K562 (cell line): Measurements from ENCODE around the gene ERBB4. TPM values are rescaled to one million over a fixed set of nuclear protein-coding genes. Genes with fewer than 3 reads are reported as not detected.

Experiments
- ATAC-seq: fragments of 200-7000 bp; cut with Tn5 transposase; 3 replicates; pipeline ENCODE4 v1.9.1; 2020; ENCODE audit warnings: moderate library complexity
- BruUV-seq: library from RNA; stranded (reverse); fragments of 400-500 nt; replicated peaks from 2 replicates; lab custom pipeline; 2021; lab: Mats Ljungman, UMichigan
- CTCF ChIA-PET: fragments of 300-600 bp; formaldehyde crosslinking; extraction: SDS; loops from one replicate; lab custom pipeline; 2021; ENCODE audit warnings: low intra/inter-chr PET ratio; lab: Yijun Ruan, JAX
- POLR2A ChIA-PET: fragments of 300-600, 350-650 bp; sonication (Branson Sonifier 250); formaldehyde crosslinking; extraction: SDS; loops from one replicate; lab custom pipeline; 2021; ENCODE audit warnings: antibody characterized with exemption, inconsistent platforms; lab: Yijun Ruan, JAX
- DNase-seq, 4 experiments: peaks; one replicate each; pipeline versions ENCODE4 v3.0.0 to v3.0.0-alpha.2; 2011 to 2018; ENCODE audit warnings: low spot score in 3 of 4, mixed read lengths in 3 of 4; ENCODE audit errors: extremely low read depth in 1 of 4
- FAIRE-seq: peaks from 2 replicates; lab custom pipeline; 2011; peaks lifted over from hg19 to GRCh38; lab: Jason Lieb, UNC
- H2AFZ ChIP-seq: 2 replicates; pipeline ENCODE4 v1.6.0; 2011; ENCODE audit warnings: low read depth, low read length, control low read depth, inconsistent platforms
- H3K27ac ChIP-seq: fragments of 200-600 bp; 3 replicates; pipeline ENCODE4 v1.8.0; 2011; ENCODE audit warnings: low read depth, mild to moderate bottlenecking, control low read depth, inconsistent platforms, low read length, moderate library complexity, mixed read lengths; ENCODE audit errors: extremely low read depth
- H3K27me3 ChIP-seq, 2 experiments: fragments of 300-600 bp in 1 of 2; 2 replicates in 1 of 2; 3 replicates in 1 of 2; pipeline versions ENCODE4 v1.6.0 to v1.8.0; 2011; ENCODE audit warnings: inconsistent platforms in 2 of 2, low read length in 2 of 2, mild to moderate bottlenecking in 1 of 2, mixed read lengths in 1 of 2, moderate library complexity in 1 of 2; ENCODE audit not compliant: control insufficient read depth in 2 of 2, insufficient read depth in 2 of 2
- H3K36me3 ChIP-seq: fragments of 300-600 bp; 3 replicates; pipeline ENCODE4 v1.8.0; 2011; ENCODE audit warnings: mild to moderate bottlenecking, low read length, inconsistent platforms; ENCODE audit not compliant: control insufficient read depth, insufficient read depth
- H3K4me1 ChIP-seq, 2 experiments: fragments of 200-600 bp in 1 of 2; replicated peaks in 1 of 2; 2 replicates in 1 of 2; 3 replicates in 1 of 2; pipeline versions ENCODE4 v1.5.1 to v1.8.0; 2011; ENCODE audit warnings: inconsistent platforms in 2 of 2, low read length in 2 of 2, mild to moderate bottlenecking in 1 of 2, mixed read lengths in 1 of 2, moderate library complexity in 1 of 2; ENCODE audit not compliant: control insufficient read depth in 2 of 2, insufficient read depth in 2 of 2
- H3K4me2 ChIP-seq: 2 replicates; pipeline ENCODE4 v1.6.1; 2011; ENCODE audit warnings: low read length, control low read depth, inconsistent platforms, mixed read lengths; ENCODE audit not compliant: insufficient read depth
- H3K4me3 ChIP-seq: fragments of 200-600 bp; sonication (generic), shearing (Covaris generic); 2 replicates; pipeline ENCODE4 v1.5.1; 2016; ENCODE audit warnings: control low read depth, inconsistent platforms
- H3K79me2 ChIP-seq: fragments of 200-600 bp; 3 replicates; pipeline ENCODE4 v1.8.0; 2011; ENCODE audit warnings: low read length, inconsistent platforms; ENCODE audit not compliant: control insufficient read depth, insufficient read depth
- H3K9ac ChIP-seq, 2 experiments: 2 replicates each; pipeline versions ENCODE4 v1.6.0 to v1.6.1; 2011; ENCODE audit warnings: low read depth in 2 of 2, low read length in 2 of 2, control low read depth in 1 of 2, inconsistent platforms in 1 of 2, mild to moderate bottlenecking in 1 of 2, mixed read lengths in 1 of 2; ENCODE audit not compliant: insufficient read depth in 1 of 2
- H3K9me1 ChIP-seq: one replicate; pipeline ENCODE4 v1.6.0; 2011; ENCODE audit warnings: inconsistent platforms, mild to moderate bottlenecking, low read length, moderate library complexity; ENCODE audit not compliant: control insufficient read depth, insufficient read depth
- H3K9me3 ChIP-seq: replicated peaks from 2 replicates; pipeline ENCODE4 v1.5.1; 2011; ENCODE audit warnings: low read depth, low read length, inconsistent platforms; ENCODE audit not compliant: control insufficient read depth, insufficient read depth
- H4K20me1 ChIP-seq: replicated peaks from 2 replicates; pipeline ENCODE4 v1.6.1; 2011; ENCODE audit warnings: low read length, inconsistent platforms, mixed read lengths; ENCODE audit not compliant: control insufficient read depth, insufficient read depth
- CEBPG ChIP-seq, 3 experiments: fragments of 200-800 bp in 1 of 3; sonication (Bioruptor generic) in 1 of 3; sonication (generic) in 1 of 3; formaldehyde crosslinking in 1 of 3; IDR thresholded peaks in 2 of 3; conservative IDR thresholded peaks in 1 of 3; 2 replicates each; pipeline versions ENCODE4 v1.6.1 to v1.8.0; 2016 to 2022; ENCODE audit warnings: missing compliant biosample characterization in 2 of 3, missing genetic modification characterization in 2 of 3, mild to moderate bottlenecking in 1 of 3, missing genetic modification reagents in 1 of 3
- MCM7 ChIP-seq, 2 experiments: fragments of 450-650 bp; IDR thresholded peaks; 2 replicates each; pipeline ENCODE4 v1.6.1; 2016 to 2018
- RFX1 ChIP-seq: fragments of 450-650 bp; IDR thresholded peaks from 2 replicates; pipeline ENCODE4 v1.6.1; 2016; ENCODE audit warnings: mild to moderate bottlenecking, moderate library complexity
- RUNX1 ChIP-seq: sonication (generic); IDR thresholded peaks from 2 replicates; pipeline ENCODE4 v1.6.1; 2016; ENCODE audit warnings: antibody characterized with exemption, low read depth
- SRSF3 ChIP-seq: fragments of 200-400 bp; formaldehyde crosslinking; IDR thresholded peaks from 2 replicates; pipeline ENCODE4 v1.6.1; 2016; ENCODE audit warnings: mild to moderate bottlenecking, low read length, moderate library complexity; ENCODE audit not compliant: insufficient read depth
- STAT5A ChIP-seq: IDR thresholded peaks from 2 replicates; pipeline ENCODE4 v1.6.1; 2012; ENCODE audit warnings: low read length, inconsistent platforms, borderline replicate concordance
- ZNF76 ChIP-seq: fragments of 250-450 bp; sonication (Bioruptor Pico); IDR thresholded peaks from 2 replicates; pipeline ENCODE4 v1.4.0; 2020; ENCODE audit warnings: mild to moderate bottlenecking, moderate library complexity, borderline replicate concordance
- WGBS: fragments of 100-300 bp; shearing (Covaris generic); methylation state at CpG from one replicate; pipeline ENCODE4 v1.1.6; 2016; ENCODE audit warnings: low coverage, mixed read lengths; ENCODE audit not compliant: insufficient coverage; ENCODE audit errors: missing lambda C conversion rate; 5-methylcytosine and 5-hydroxymethylcytosine counted together
- in situ Hi-C: fragments of 300-500 bp; cut with MboI; formaldehyde crosslinking; loops from 4 replicates; pipeline ENCODE4 v1.15.0; 2018; ENCODE audit warnings: inconsistent platforms, mixed read lengths
- intact Hi-C: fragments of 100-400 bp; cut with micrococcal nuclease; formaldehyde crosslinking; loops from 2 replicates; pipeline ENCODE4 v1.14.2; 2022
- polyA plus RNA-seq, 8 experiments: library from polyadenylated mRNA; depleted of rRNA in 4 of 8; stranded (reverse) in 5 of 8; unstranded in 3 of 8; fragments of >200 nt; fragmentation: Nextera tagmentation in 2 of 8; fragmentation: Illumina TruSeq in 1 of 8; extraction: Ambion mirVana in 2 of 8; extraction: Trizol in 1 of 8; gene quantifications; 2 replicates each; pipeline versions ENCODE4 v1.2.1 to v1.2.3, GENCODE V29; 2011 to 2014; ENCODE audit warnings: inconsistent platforms in 1 of 8, missing spikeins in 1 of 8
- total RNA-seq, 7 experiments: library from RNA; depleted of rRNA in 6 of 7; stranded (reverse); fragments of >200 nt in 6 of 7; fragmentation: Illumina TruSeq in 2 of 7; extraction: Trizol in 2 of 7; gene quantifications; 2 replicates each; pipeline versions ENCODE4 v1.2.1 to v1.2.3, GENCODE V29; 2011 to 2021; ENCODE audit warnings: low replicate concordance in 1 of 7
- TF ChIP-seq, protein P1 (sequence below): fragments of 450-650 bp; IDR thresholded peaks from 2 replicates; pipeline ENCODE4 v1.6.1; 2016; ENCODE audit warnings: missing biosample characterization, missing genetic modification characterization
- TF ChIP-seq, protein P2 (sequence below), 2 experiments: fragments of 450-650 bp; formaldehyde crosslinking in 1 of 2; IDR thresholded peaks; 2 replicates each; pipeline versions ENCODE4 v1.4.0 to v1.6.1; 2014 to 2020; ENCODE audit warnings: mild to moderate bottlenecking in 2 of 2, borderline replicate concordance in 1 of 2, low read depth in 1 of 2

Gene ERBB4
- total and polyA plus RNA-seq, 9 of the 15 experiments (the other 6 are each of a cell fraction or from before 2014, with no cell fraction given) = not detected

DNA sequence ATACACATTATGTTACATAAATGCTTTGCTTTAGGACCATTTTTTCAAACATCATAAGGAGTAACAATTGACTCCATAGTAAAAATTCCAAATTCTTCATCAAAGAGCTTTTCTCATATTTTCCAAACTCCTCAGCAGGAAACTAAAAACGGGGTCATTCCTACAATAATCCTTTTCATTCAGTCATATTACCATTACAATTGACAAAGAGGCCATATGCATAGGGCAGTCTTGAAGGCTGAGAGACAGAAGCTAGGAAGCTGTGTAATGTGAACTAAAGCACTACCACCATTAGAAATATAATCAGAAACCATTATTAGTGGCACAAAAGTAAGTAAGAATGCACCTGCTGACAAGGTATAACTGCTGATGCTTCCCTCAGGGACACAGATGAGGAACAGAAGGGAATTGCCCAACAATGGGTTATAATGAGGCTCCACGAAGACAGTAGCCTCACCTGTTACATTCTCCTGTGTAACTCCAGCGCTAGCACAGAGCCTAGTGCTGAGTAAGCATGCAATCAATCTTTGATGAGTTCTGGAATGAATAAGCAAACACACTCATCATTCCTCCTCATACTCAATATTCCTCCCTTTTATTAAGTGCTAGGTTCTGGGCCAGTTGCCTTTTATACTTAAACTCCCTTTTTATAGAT is 1039.9 kb downstream of the ERBB4 start (continued):
- TF ChIP-seq CEBPG (CRISPR knock-in tag; IDR thresholded peaks at IDR 0.05) = no peak
- TF ChIP-seq CEBPG (tag; conservative IDR thresholded peaks at IDR 0.05 in 1 of 2, IDR thresholded peaks at IDR 0.05 in 1 of 2) = no peak
- TF ChIP-seq, protein P1, sequence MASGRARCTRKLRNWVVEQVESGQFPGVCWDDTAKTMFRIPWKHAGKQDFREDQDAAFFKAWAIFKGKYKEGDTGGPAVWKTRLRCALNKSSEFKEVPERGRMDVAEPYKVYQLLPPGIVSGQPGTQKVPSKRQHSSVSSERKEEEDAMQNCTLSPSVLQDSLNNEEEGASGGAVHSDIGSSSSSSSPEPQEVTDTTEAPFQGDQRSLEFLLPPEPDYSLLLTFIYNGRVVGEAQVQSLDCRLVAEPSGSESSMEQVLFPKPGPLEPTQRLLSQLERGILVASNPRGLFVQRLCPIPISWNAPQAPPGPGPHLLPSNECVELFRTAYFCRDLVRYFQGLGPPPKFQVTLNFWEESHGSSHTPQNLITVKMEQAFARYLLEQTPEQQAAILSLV (tag) = no peak

DNA sequence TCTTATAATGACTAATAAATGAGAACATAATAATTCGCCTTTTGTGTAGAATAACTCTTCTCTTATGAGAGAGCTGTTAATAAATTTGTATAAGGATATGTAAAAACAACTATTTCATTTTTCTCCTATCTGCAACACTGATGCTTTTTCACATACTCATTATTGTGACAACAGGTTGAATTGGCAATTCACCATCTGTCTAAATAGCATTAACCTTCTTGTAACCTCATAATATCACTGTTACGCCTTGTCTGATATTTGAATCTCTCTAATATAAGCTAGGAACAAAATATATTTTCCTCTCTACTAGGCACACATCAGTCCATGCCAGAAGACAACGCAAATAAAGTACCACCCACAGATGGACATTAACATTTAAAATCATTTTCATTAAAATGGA is 1043.3 kb downstream of the ERBB4 start:
- no peaks in the 10 kb centered on the region for H3K36me3 ChIP-seq
- POLR2A ChIA-PET = no interaction called here
- no peaks in the 10 kb centered on the region for H3K9me1 ChIP-seq
- H2AFZ ChIP-seq = no peak overlapping the region
- CTCF ChIA-PET = no interaction called here
- DNase-seq (no peak), ATAC-seq (no peak), FAIRE-seq (no peak)
- no peak overlapping the region for H3K27ac ChIP-seq
- no TSS peak for BruUV-seq
- H3K4me2 ChIP-seq = no peak overlapping the region
- H3K79me2 ChIP-seq = no peaks in the 10 kb centered on the region
- H3K27me3 ChIP-seq = no peaks in the 10 kb centered on the region
- no peaks in the 10 kb centered on the region for H3K9me3 ChIP-seq
- intact Hi-C loops (no loop called here), in situ Hi-C loops (no loop called here)
- no peak overlapping the region for H3K9ac ChIP-seq
- no peak overlapping the region for H3K4me3 ChIP-seq
- H3K4me1 ChIP-seq = no peaks in the 10 kb centered on the region
- WGBS = 0% methylated on average over 3 of the region's 3 CpGs
- H4K20me1 ChIP-seq = no peaks in the 10 kb centered on the region
- no peak for TF ChIP-seq MCM7 (IDR thresholded peaks at IDR 0.05)
- TF ChIP-seq RUNX1 = no peak
- no peak for TF ChIP-seq SRSF3
- no peak for TF ChIP-seq RFX1
- TF ChIP-seq ZNF76 (CRISPR knock-in tag) = no peak
- TF ChIP-seq STAT5A = no peak
- TF ChIP-seq, protein P2, sequence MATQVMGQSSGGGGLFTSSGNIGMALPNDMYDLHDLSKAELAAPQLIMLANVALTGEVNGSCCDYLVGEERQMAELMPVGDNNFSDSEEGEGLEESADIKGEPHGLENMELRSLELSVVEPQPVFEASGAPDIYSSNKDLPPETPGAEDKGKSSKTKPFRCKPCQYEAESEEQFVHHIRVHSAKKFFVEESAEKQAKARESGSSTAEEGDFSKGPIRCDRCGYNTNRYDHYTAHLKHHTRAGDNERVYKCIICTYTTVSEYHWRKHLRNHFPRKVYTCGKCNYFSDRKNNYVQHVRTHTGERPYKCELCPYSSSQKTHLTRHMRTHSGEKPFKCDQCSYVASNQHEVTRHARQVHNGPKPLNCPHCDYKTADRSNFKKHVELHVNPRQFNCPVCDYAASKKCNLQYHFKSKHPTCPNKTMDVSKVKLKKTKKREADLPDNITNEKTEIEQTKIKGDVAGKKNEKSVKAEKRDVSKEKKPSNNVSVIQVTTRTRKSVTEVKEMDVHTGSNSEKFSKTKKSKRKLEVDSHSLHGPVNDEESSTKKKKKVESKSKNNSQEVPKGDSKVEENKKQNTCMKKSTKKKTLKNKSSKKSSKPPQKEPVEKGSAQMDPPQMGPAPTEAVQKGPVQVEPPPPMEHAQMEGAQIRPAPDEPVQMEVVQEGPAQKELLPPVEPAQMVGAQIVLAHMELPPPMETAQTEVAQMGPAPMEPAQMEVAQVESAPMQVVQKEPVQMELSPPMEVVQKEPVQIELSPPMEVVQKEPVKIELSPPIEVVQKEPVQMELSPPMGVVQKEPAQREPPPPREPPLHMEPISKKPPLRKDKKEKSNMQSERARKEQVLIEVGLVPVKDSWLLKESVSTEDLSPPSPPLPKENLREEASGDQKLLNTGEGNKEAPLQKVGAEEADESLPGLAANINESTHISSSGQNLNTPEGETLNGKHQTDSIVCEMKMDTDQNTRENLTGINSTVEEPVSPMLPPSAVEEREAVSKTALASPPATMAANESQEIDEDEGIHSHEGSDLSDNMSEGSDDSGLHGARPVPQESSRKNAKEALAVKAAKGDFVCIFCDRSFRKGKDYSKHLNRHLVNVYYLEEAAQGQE (IDR thresholded peaks at IDR 0.05; ENCODE audit: borderline replicate concordance) = no peak
- TF ChIP-seq, protein P2 (CRISPR knock-in tag; IDR thresholded peaks at IDR 0.05; ENCODE audit: low read depth) = no peak
